Measurements from ENCODE around the gene SEL1L.
"Not testable (repeated sequence)": the region's sequence is repeated elsewhere in the genome, so short reads cannot be mapped to it uniquely, and the experiment has no call there.

The SEL1L gene

GRCh38 chr14:81473456-81474147 lies 60.1 kb downstream of the SEL1L start:
- FAIRE-seq = no peak

GRCh38 chr14:81472096-81472800 lies 61.4 kb downstream of the SEL1L start:
- FAIRE-seq = no peak

GRCh38 chr14:81471062-81471461 lies 62.6 kb downstream of the SEL1L start:
- FAIRE-seq = no peak

GRCh38 chr14:81470557-81470826 lies 63.2 kb downstream of the SEL1L start:
- not testable (repeated sequence) for FAIRE-seq

- no peak for FAIRE-seq
These were observed 66.8 kb downstream of the SEL1L start for GRCh38 chr14:81466854-81467253.

DNA sequence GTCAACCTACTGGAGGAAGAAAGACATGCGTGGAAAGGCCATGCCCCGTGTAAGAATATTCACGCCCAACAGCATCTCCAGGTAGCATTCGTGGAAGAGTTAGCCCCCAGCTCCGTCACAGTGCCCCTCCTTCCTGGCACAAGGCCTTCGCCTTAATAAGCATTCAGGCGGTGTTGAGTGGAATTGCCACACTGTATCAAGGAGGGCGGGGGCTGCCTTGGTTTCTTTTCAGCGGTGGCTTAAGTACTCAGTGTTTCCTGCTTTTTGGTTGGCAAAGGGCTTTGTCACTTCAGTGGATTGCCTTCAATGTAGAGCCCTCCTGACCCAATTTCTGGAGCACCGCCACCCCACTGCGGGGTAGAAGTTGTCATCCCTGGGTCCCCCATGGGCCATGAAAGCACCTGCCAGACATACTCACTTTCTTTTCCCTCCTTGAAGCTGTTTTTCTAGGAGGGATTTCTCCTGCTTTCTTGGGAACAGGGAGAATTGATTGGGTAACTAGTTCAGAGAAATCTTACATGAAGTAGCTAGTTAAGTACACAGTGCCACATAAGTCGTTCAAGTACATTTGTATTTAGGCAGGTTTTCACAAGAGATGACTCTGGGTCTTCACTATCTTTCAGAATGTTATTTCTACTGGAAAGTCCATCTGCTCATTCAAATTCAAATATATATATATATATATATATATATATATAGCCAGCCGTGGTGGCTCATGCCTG lies 68.0 kb downstream of the SEL1L start:
- FAIRE-seq = no peak

GRCh38 chr14:81465003-81465392 lies 68.7 kb downstream of the SEL1L start:
- FAIRE-seq = not testable (repeated sequence)

DNA sequence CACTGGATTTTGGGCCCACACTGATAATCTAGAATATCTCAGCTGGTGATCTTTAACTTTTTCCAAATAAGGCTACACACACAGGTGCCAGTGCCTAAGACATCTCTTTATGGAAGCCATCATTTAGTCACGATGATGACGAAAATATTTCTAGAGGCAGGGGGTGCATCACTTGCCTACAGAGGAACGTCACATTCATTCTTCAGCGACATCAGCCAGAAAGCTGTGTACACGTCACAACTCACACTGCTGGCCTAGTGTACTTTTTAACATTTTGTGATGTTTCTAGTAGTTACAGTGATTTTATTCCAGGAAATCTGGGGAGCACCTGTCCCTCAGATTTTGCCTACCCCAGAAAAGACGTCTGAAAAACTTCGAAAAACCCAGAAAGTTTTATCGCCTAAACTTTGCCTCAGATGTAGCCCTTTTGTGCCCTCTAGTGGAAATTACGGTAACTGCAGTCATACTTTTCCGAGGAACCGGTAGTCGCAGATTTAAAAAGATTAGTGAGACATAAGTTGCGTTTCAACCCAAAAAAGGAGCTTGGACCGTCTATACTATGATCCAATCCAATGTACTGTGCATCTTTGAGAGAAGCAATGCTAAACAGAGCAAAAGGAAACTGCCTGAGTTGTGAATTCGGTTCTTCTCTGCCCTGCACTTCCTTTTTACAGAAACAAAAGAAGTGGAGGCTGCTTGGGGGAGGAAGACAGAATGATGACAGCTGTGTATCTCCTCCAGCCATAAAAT lies 69.2 kb downstream of the SEL1L start:
- FAIRE-seq = no peak

GRCh38 chr14:81462356-81462755 lies 71.3 kb downstream of the SEL1L start:
- not testable (repeated sequence) for FAIRE-seq

GRCh38 chr14:81459912-81460311 lies 73.7 kb downstream of the SEL1L start:
- no peak for FAIRE-seq

DNA sequence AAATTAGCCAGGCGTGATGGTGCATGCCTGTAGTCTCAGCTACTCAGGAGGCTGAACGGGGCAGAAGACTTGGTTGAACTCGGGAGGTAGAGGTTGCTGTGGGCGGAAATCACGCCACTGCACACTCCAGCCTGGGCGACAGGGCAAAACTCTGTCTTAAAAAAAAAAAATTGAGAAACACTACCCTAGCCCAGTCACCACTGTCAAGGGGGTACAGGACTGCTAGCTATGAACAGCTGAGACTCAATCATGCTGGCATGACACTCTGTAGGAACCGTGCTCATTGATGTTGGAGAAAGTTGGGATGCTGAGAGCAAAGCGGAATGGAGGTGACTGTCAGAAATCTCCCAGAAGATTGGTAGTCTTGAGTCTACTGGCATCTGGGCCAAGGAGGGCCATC lies 75.3 kb downstream of the SEL1L start:
- no peak for FAIRE-seq

DNA sequence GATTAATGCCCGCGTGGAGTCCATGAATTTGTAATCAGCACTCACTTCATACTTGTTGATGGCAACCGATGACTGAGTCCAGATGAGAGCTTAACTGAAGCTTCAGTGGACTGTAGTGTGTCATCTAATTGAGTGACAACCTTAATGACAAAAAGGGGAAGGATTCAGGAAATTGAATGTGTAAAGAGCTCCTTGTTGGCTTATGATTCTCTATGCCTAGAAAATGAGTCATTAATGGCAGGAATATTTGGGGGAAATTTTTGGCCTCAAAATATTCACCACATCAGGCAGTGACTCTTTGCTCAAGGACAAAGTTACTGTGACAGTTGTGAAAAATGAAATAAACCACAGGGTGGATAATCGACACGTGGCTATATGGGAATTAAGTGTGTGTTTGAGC lies 78.3 kb downstream of the SEL1L start:
- FAIRE-seq = no peak

GRCh38 chr14:81454572-81455218 lies 79.0 kb downstream of the SEL1L start:
- no peak for FAIRE-seq

DNA sequence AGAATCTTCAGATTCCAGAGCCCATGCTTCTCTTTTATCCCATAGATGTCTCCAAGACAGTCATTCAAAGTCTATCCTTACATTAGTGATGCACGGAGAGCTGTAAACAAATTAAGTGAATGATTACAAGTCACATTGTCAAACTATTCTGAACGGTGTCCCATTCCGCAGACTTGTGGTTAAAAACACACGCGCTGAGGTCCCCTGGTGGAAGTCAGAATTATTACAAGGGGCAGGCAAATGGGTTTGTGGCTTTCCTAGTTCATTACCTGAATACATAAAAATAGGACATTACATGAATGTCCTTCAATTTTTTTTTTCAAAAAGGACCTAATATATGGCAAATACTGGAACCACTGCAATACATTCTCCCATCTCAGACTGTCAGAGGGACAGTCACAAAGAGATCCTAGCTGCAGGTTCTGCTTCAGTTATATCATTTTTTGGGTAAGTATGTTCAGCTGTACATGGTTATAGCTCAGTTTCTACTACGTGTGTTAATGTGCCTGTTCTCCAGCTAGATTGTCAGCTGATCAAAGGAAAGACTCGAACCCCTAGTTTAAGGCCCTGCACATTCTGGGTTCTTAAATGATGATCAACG lies 80.4 kb downstream of the SEL1L start:
- peak; percentile 31 for FAIRE-seq

- FAIRE-seq = no peak
These were observed 81.1 kb downstream of the SEL1L start for GRCh38 chr14:81452341-81453133.

GRCh38 chr14:81450976-81451375 lies 82.7 kb downstream of the SEL1L start:
- FAIRE-seq = no peak

- no peak for FAIRE-seq
These were observed 83.5 kb downstream of the SEL1L start for GRCh38 chr14:81450100-81450531.

DNA sequence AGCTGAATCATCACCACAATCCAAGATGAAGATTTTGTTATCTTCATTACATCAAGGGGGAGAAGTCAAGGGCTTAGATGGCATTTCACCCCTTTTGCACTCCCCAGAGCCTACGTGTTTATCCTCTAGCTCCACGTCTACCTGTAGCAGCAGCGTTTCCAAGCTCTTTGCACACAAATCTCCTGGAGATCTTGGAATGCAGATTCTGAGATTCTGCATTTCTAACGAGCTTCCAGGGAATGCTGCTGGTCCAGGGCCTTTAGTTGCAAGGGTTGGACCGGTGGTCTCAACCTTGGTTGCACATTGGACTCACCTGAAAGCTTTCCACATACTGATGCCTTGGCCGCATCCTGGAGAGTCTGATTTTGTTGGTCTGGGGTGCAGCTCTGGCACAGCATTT lies 84.1 kb downstream of the SEL1L start:
- FAIRE-seq = no peak

DNA sequence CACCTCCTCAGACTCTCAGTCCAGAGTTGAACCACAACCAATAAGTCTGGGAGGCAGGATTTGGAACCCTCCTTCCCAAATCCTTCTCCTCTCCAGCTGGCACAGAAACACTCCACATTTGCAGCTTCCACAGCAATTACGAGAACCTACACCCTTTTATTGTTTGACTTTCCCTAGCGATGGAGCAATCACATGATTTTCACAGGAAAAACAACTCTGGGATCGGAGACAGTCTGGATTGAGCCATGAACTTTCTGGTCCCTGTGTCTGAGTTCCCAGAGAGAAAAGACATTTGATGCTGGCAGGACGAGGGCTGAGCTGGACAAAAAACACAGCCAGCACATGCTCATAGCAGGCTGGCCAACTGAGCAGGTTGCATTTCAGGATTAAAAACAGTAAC lies 84.5 kb downstream of the SEL1L start:
- no peak for FAIRE-seq

GRCh38 chr14:81447021-81447764 lies 86.5 kb downstream of the SEL1L start:
- no peak for FAIRE-seq

Measured in endometrium (tissue), 2 donors.